H1 (cell line): Measurements from ENCODE around the gene APOL1. TPM values are rescaled to one million over a fixed set of nuclear protein-coding genes. Genes with fewer than 3 reads are reported as not detected.

ENCODE experiments used
- CTCF ChIA-PET: fragments of 300-600 bp; sonication (Branson Sonifier 250); formaldehyde crosslinking; loops from one replicate; lab custom pipeline; 2021; ENCODE audit not compliant: partially characterized antibody; lab: Charles Lee
- POLR2A ChIA-PET: fragments of 300-600 bp; sonication (Branson Sonifier 250); formaldehyde crosslinking; loops from one replicate; lab custom pipeline; 2021; ENCODE audit warnings: inconsistent platforms; ENCODE audit not compliant: partially characterized antibody; lab: Charles Lee
- DNase-seq, 2 experiments: peaks; one replicate each; pipeline versions ENCODE4 v3.0.0 to v3.0.0-alpha.2; 2010 to 2022; ENCODE audit warnings: low spot score in 2 of 2, low read depth in 1 of 2, mixed read lengths in 1 of 2
- FAIRE-seq: peaks from 2 replicates; lab custom pipeline; 2011; peaks lifted over from hg19 to GRCh38; lab: Jason Lieb, UNC
- H2AFZ ChIP-seq: 2 replicates; pipeline ENCODE4 v1.8.1; 2012; ENCODE audit warnings: low read length, inconsistent platforms
- H2AK5ac ChIP-seq: 2 replicates; pipeline ENCODE4 v1.6.1; 2013; ENCODE audit warnings: low read depth, low read length
- H2BK120ac ChIP-seq: replicated peaks from 2 replicates; pipeline ENCODE3; 2013; ENCODE audit warnings: low read depth, low read length, inconsistent platforms
- H2BK12ac ChIP-seq: 2 replicates; pipeline ENCODE4 v1.6.1; 2013; ENCODE audit warnings: low read depth, low read length
- H2BK15ac ChIP-seq: 2 replicates; pipeline ENCODE4 v1.6.1; 2013; ENCODE audit warnings: low read length
- H2BK20ac ChIP-seq: 2 replicates; pipeline ENCODE4 v1.6.1; 2013; ENCODE audit warnings: low read length
- H2BK5ac ChIP-seq: 2 replicates; pipeline ENCODE4 v1.6.1; 2013; ENCODE audit warnings: low read depth, low read length
- H3K14ac ChIP-seq: 2 replicates; pipeline ENCODE4 v1.6.1; 2013; ENCODE audit warnings: inconsistent platforms; ENCODE audit not compliant: insufficient read length
- H3K18ac ChIP-seq: 2 replicates; pipeline ENCODE4 v1.6.1; 2013; ENCODE audit warnings: low read length; ENCODE audit errors: extremely low read depth
- H3K23ac ChIP-seq: 2 replicates; pipeline ENCODE4 v1.6.1; 2013; ENCODE audit warnings: inconsistent platforms; ENCODE audit not compliant: insufficient read length
- H3K23me2 ChIP-seq: 2 replicates; pipeline ENCODE4 v1.6.1; 2013; ENCODE audit warnings: low read depth, low read length
- H3K27ac ChIP-seq: 2 replicates; pipeline ENCODE4 v1.6.1; 2011; ENCODE audit warnings: low read depth, low read length, inconsistent platforms
- H3K27me3 ChIP-seq, 4 experiments: replicated peaks in 1 of 4; 1 replicate in 1 of 4; 2 replicates in 3 of 4; pipeline versions ENCODE4 v1.6.1 to v1.8.1; 2011 to 2013; ENCODE audit warnings: low read length in 3 of 4, mild to moderate bottlenecking in 3 of 4, inconsistent platforms in 2 of 4, mixed read lengths in 2 of 4, moderate library complexity in 1 of 4; ENCODE audit not compliant: control insufficient read depth in 3 of 4, insufficient read depth in 3 of 4; ENCODE audit errors: extremely low read depth in 1 of 4
- H3K36me3 ChIP-seq, 4 experiments: 2 replicates each; pipeline versions ENCODE4 v1.6.1 to v1.8.1; 2011 to 2013; ENCODE audit warnings: mild to moderate bottlenecking in 4 of 4, low read length in 3 of 4, moderate library complexity in 2 of 4, control low read depth in 1 of 4, inconsistent platforms in 1 of 4; ENCODE audit not compliant: insufficient read depth in 4 of 4, control insufficient read depth in 2 of 4
- H3K4ac ChIP-seq: replicated peaks from 2 replicates; pipeline ENCODE3; 2013; ENCODE audit warnings: low read length, low read depth, mixed read lengths, inconsistent platforms; ENCODE audit not compliant: insufficient read length
- H3K4me1 ChIP-seq, 4 experiments: replicated peaks in 1 of 4; 1 replicate in 1 of 4; 2 replicates in 3 of 4; pipeline versions ENCODE4 v1.6.1 to v1.8.1; 2011 to 2013; ENCODE audit warnings: low read length in 3 of 4, inconsistent platforms in 2 of 4, mixed read lengths in 1 of 4; ENCODE audit not compliant: insufficient read depth in 4 of 4, control insufficient read depth in 3 of 4
- H3K4me2 ChIP-seq, 2 experiments: 2 replicates each; pipeline versions ENCODE4 v1.6.1 to v1.8.1; 2011 to 2013; ENCODE audit warnings: low read depth in 2 of 2, low read length in 2 of 2, control low read depth in 1 of 2, inconsistent platforms in 1 of 2, mild to moderate bottlenecking in 1 of 2; ENCODE audit not compliant: insufficient read depth in 1 of 2
- H3K4me3 ChIP-seq, 4 experiments: fragments of 200-600, 300-600 bp in 1 of 4; sonication (generic), shearing (Covaris generic), sonication (Bioruptor Twin) in 1 of 4; 2 replicates each; pipeline versions ENCODE4 v1.5.1 to v1.8.1; 2011 to 2016; ENCODE audit warnings: low read length in 4 of 4, low read depth in 3 of 4, control low read depth in 2 of 4, inconsistent platforms in 2 of 4, mild to moderate bottlenecking in 2 of 4, mixed read lengths in 1 of 4, moderate library complexity in 1 of 4; ENCODE audit not compliant: insufficient read depth in 2 of 4; ENCODE audit errors: extremely low read depth in 1 of 4
- H3K56ac ChIP-seq: replicated peaks from 2 replicates; pipeline ENCODE3; 2013; ENCODE audit warnings: low read depth, mild to moderate bottlenecking, mixed read lengths, low read length, inconsistent platforms; ENCODE audit not compliant: insufficient read length
- H3K79me1 ChIP-seq: 2 replicates; pipeline ENCODE4 v1.6.1; 2013; ENCODE audit warnings: low read depth, low read length, control low read depth
- H3K79me2 ChIP-seq, 2 experiments: 2 replicates each; pipeline versions ENCODE4 v1.6.1 to v1.8.1; 2012 to 2013; ENCODE audit warnings: low read length in 2 of 2, mild to moderate bottlenecking in 2 of 2, inconsistent platforms in 1 of 2; ENCODE audit not compliant: insufficient read depth in 2 of 2, control insufficient read depth in 1 of 2
- H3K9ac ChIP-seq, 4 experiments: replicated peaks in 1 of 4; 1 replicate in 1 of 4; 2 replicates in 3 of 4; pipeline versions ENCODE4 v1.6.1 to v1.8.1; 2011 to 2013; ENCODE audit warnings: low read depth in 3 of 4, low read length in 3 of 4, control low read depth in 2 of 4, mild to moderate bottlenecking in 2 of 4, moderate library complexity in 2 of 4, inconsistent platforms in 1 of 4; ENCODE audit errors: extremely low read depth in 1 of 4
- H3K9me3 ChIP-seq, 2 experiments: 2 replicates each; pipeline versions ENCODE4 v1.6.1 to v1.8.1; 2012 to 2013; ENCODE audit warnings: mild to moderate bottlenecking in 2 of 2, moderate library complexity in 2 of 2, control low read depth in 1 of 2, inconsistent platforms in 1 of 2, low read depth in 1 of 2, low read length in 1 of 2, mixed read lengths in 1 of 2; ENCODE audit not compliant: insufficient read depth in 2 of 2
- H4K20me1 ChIP-seq, 2 experiments: replicated peaks in 1 of 2; 2 replicates each; pipeline versions ENCODE3 to v1.8.1; 2011 to 2013; ENCODE audit warnings: inconsistent platforms in 2 of 2, low read length in 2 of 2, mild to moderate bottlenecking in 1 of 2; ENCODE audit not compliant: insufficient read depth in 2 of 2, control insufficient read depth in 1 of 2
- H4K5ac ChIP-seq: 2 replicates; pipeline ENCODE4 v1.6.1; 2013; ENCODE audit warnings: low read length, low read depth, mixed read lengths, inconsistent platforms; ENCODE audit not compliant: insufficient read length
- H4K8ac ChIP-seq: 2 replicates; pipeline ENCODE4 v1.8.0; 2013; ENCODE audit warnings: mild to moderate bottlenecking, moderate library complexity, low read length, inconsistent platforms; ENCODE audit not compliant: insufficient read depth; ENCODE audit errors: extremely low read depth
- H4K91ac ChIP-seq: replicated peaks from 2 replicates; pipeline ENCODE3; 2013; ENCODE audit warnings: low read length, mixed read lengths, inconsistent platforms; ENCODE audit not compliant: insufficient read length
- BCL11A ChIP-seq, 2 experiments: IDR thresholded peaks; one replicate each; pipeline ENCODE4 v1.6.1; 2011; ENCODE audit warnings: low read depth in 2 of 2, low read length in 2 of 2, mild to moderate bottlenecking in 2 of 2
- FOSL1 ChIP-seq: IDR thresholded peaks from 2 replicates; pipeline ENCODE4 v1.6.1; 2011; ENCODE audit warnings: mild to moderate bottlenecking, low read depth, low read length, moderate library complexity; ENCODE audit not compliant: insufficient read depth
- JUN ChIP-seq: IDR thresholded peaks from 2 replicates; pipeline ENCODE4 v1.6.1; 2011; ENCODE audit warnings: low read depth, mild to moderate bottlenecking, improper control_type of control experiment, low read length
- MAFK ChIP-seq: IDR thresholded peaks from 2 replicates; pipeline ENCODE4 v1.6.1; 2012; ENCODE audit warnings: low read depth, mild to moderate bottlenecking, improper control_type of control experiment, low read length
- MAX ChIP-seq: IDR thresholded peaks from 2 replicates; pipeline ENCODE4 v1.6.1; 2012; ENCODE audit warnings: inconsistent platforms
- RBBP5 ChIP-seq: IDR thresholded peaks from 2 replicates; pipeline ENCODE4 v1.7.1; 2012; ENCODE audit warnings: low read depth, mild to moderate bottlenecking, inconsistent platforms, low read length, moderate library complexity, borderline replicate concordance
- TBP ChIP-seq: IDR thresholded peaks from 2 replicates; pipeline ENCODE4 v1.6.1; 2011; ENCODE audit warnings: low read depth, low read length, improper control_type of control experiment
- WGBS, 2 experiments: shearing (Covaris generic) in 1 of 2; methylation state at CpG; one replicate each; pipeline versions ENCODE4 v1.1.6 to v1.1.7; 2013 to 2015; ENCODE audit warnings: low lambda C conversion rate in 2 of 2, mixed read lengths in 2 of 2, inconsistent platforms in 1 of 2, low coverage in 1 of 2, missing lambda C conversion rate in 1 of 2; ENCODE audit not compliant: insufficient replicate concordance in 2 of 2, insufficient coverage in 1 of 2, insufficient read length in 1 of 2; ENCODE audit errors: extremely low coverage in 1 of 2, missing lambda C conversion rate in 1 of 2; 5-methylcytosine and 5-hydroxymethylcytosine counted together
- polyA plus RNA-seq, 7 experiments: library from polyadenylated mRNA; depleted of rRNA in 3 of 7; stranded (reverse) in 5 of 7; unstranded in 2 of 7; fragments of >200 nt in 5 of 7; fragments of 200-250 nt in 2 of 7; gene quantifications; 1 replicate in 5 of 7; 2 replicates in 1 of 7; 4 replicates in 1 of 7; pipeline versions ENCODE4 v1.2.1 to v1.2.3, GENCODE V29; 2011 to 2013; ENCODE audit warnings: missing spikeins in 2 of 7, mixed read lengths in 2 of 7
- total RNA-seq: library from RNA; stranded (reverse); fragmentation: NEBNext Ultra II Directional; extraction: Animal tissue kit (Norgen Biotek cat#: 25700); gene quantifications from 2 replicates; pipeline ENCODE4 v1.2.1, GENCODE V29; 2021

The APOL1 gene
- total and polyA plus RNA-seq, 2 of the 8 experiments (the other 6 are each of a cell fraction or from before 2014, with no cell fraction given): not detected

GRCh38 chr22:36247955-36248354 lies 5.0 kb upstream of the APOL1 start:
- Histone ChIP-seq H3K23ac (no peak overlapping the region), H2BK120ac (no peak overlapping the region), H4K20me1 (no peaks in the 10 kb centered on the region), H3K14ac (no peak overlapping the region), H2BK20ac (no peak overlapping the region), H3K27ac (no peak overlapping the region), H4K8ac (no peak overlapping the region), H3K36me3 (no peaks in the 10 kb centered on the region), H3K4me1 (peaks cover 0 to 5% (median 0%) of the 10 kb centered on the region in 4 experiments; a peak in 1 of 7 replicates), H4K91ac (no peak overlapping the region), H3K4ac (no peak overlapping the region), H3K9me3 (peaks cover 3 to 7% of the 10 kb centered on the region in 2 experiments; a peak in 3 of 4 replicates), H4K5ac (no peak overlapping the region), H2AFZ (no peak overlapping the region), H3K18ac (no peak overlapping the region), H3K56ac (no peak overlapping the region), H3K4me2 (no peak overlapping the region), H3K79me2 (no peaks in the 10 kb centered on the region), H2AK5ac (no peak overlapping the region), H2BK12ac (no peak overlapping the region), H2BK5ac (no peak overlapping the region), H3K23me2 (no peaks in the 10 kb centered on the region), H3K4me3 (no peak overlapping the region), H2BK15ac (no peak overlapping the region), H3K79me1 (no peaks in the 10 kb centered on the region), H3K9ac (no peak overlapping the region), H3K27me3 (no peaks in the 10 kb centered on the region; a peak in 1 of 7 replicates)
- TF ChIP-seq MAFK: no peak
- TF ChIP-seq JUN: no peak
- TF ChIP-seq RBBP5: no peak
- TF ChIP-seq MAX: no peak
- no peak for TF ChIP-seq TBP
- TF ChIP-seq BCL11A (IDR thresholded peaks at IDR 0.05; ENCODE audit: low read depth in 2 of 2, low read length in 2 of 2): no peak
- TF ChIP-seq FOSL1: no peak
- FAIRE-seq (no peak), DNase-seq (no peak)
- ChIA-PET CTCF (interaction anchor here (1.1 to 3.1 kb wide), 2 partner anchors 8 to 38 kb away, joined by 3 to 16 read pairs; partner anchors contain the start of gene APOL2), POLR2A (interaction anchor here (1.7 kb wide), 1 partner anchor 8 kb away, joined by 6 read pairs; the partner anchor contains the start of gene APOL2)
- WGBS, 2 experiments: 81% methylated on average over 5 of the region's 5 CpGs; no CpG with 5 or more reads in 1 of the 2 experiments
